B cell (primary cell): ENCODE measurements around the gene SLC18A3. TPM values are rescaled to one million over a fixed set of nuclear protein-coding genes. Genes with fewer than 3 reads are reported as not detected.

Experiments used
- ATAC-seq: fragments of 200-7000 bp; cut with Tn5 transposase; one replicate; pipeline ENCODE4 v1.10.0; 2021; ENCODE audit warnings: low read depth, mild to moderate bottlenecking, moderate number of reproducible peaks, moderate library complexity
- CTCF ChIA-PET: fragments of 350-600 bp; sonication (Branson Sonifier 250); formaldehyde crosslinking; loops from one replicate; lab custom pipeline; 2021; ENCODE audit warnings: antibody characterized with exemption, inconsistent platforms; lab: Charles Lee
- POLR2A ChIA-PET: fragments of 350-600 bp; sonication (Branson Sonifier 250); formaldehyde crosslinking; loops from one replicate; lab custom pipeline; 2021; ENCODE audit warnings: antibody characterized with exemption; lab: Charles Lee
- DNase-seq: peaks from one replicate; pipeline ENCODE4 v3.0.0; 2013
- H2AFZ ChIP-seq: 2 replicates; pipeline ENCODE4 v1.6.1; 2012; ENCODE audit warnings: mild to moderate bottlenecking, low read depth, low read length; ENCODE audit not compliant: insufficient read depth, poor library complexity, severe bottlenecking
- H3K27ac ChIP-seq, 2 donors: 1 replicate in 1 of 2; 2 replicates in 1 of 2; pipeline ENCODE4 v1.5.1; 2012 to 2013; ENCODE audit warnings: low read length in 2 of 2, mild to moderate bottlenecking in 2 of 2, moderate library complexity in 1 of 2
- H3K27me3 ChIP-seq, 4 experiments: fragments of 200-600 bp in 1 of 4; sonication (generic) in 1 of 4; replicated peaks in 1 of 4; 1 replicate in 2 of 4; 2 replicates in 2 of 4; pipeline versions ENCODE4 v1.6.1 to v1.7.0; 2013 to 2016; ENCODE audit warnings: low read length in 3 of 4, mild to moderate bottlenecking in 2 of 4, mixed read lengths in 1 of 4, moderate library complexity in 1 of 4; ENCODE audit not compliant: insufficient read depth in 4 of 4, control insufficient read depth in 3 of 4; ENCODE audit errors: control extremely low read depth in 1 of 4
- H3K36me3 ChIP-seq, 2 experiments: replicated peaks in 1 of 2; 1 replicate in 1 of 2; 2 replicates in 1 of 2; pipeline versions ENCODE4 v1.6.1 to v1.7.1; 2013; ENCODE audit warnings: low read length in 1 of 2; ENCODE audit not compliant: insufficient read depth in 2 of 2, control insufficient read depth in 1 of 2; ENCODE audit errors: control extremely low read depth in 1 of 2, extremely low read depth in 1 of 2
- H3K4me1 ChIP-seq, 2 donors: fragments of 200-600 bp in 1 of 2; sonication (generic) in 1 of 2; 1 replicate in 1 of 2; 2 replicates in 1 of 2; pipeline versions ENCODE4 v1.5.1 to v1.6.1; 2013 to 2017; ENCODE audit warnings: low read length in 2 of 2; ENCODE audit not compliant: control insufficient read depth in 2 of 2, insufficient read depth in 2 of 2
- H3K4me2 ChIP-seq: replicated peaks from 2 replicates; pipeline ENCODE3; 2012; ENCODE audit warnings: mild to moderate bottlenecking, low read depth, low read length; ENCODE audit not compliant: poor library complexity, severe bottlenecking
- H3K4me3 ChIP-seq, 5 experiments: fragments of 200-600 bp in 1 of 5; sonication (generic) in 1 of 5; 1 replicate in 3 of 5; 2 replicates in 2 of 5; pipeline versions ENCODE4 v1.5.1 to v1.7.0; 2011 to 2016; ENCODE audit warnings: low read length in 4 of 5, mild to moderate bottlenecking in 4 of 5, low read depth in 2 of 5, control low read depth in 1 of 5, moderate library complexity in 1 of 5; ENCODE audit not compliant: insufficient read depth in 1 of 5; ENCODE audit errors: control extremely low read depth in 1 of 5, extremely low read depth in 1 of 5
- H3K79me2 ChIP-seq: fragments of 200-600 bp; sonication (generic); one replicate; pipeline ENCODE4 v1.6.0; 2016; ENCODE audit warnings: low read length; ENCODE audit not compliant: control insufficient read depth, insufficient read depth
- H3K9ac ChIP-seq: fragments of 200-600 bp; sonication (generic); 2 replicates; pipeline ENCODE4 v1.6.1; 2017; ENCODE audit warnings: mild to moderate bottlenecking, low read length, moderate library complexity
- H3K9me3 ChIP-seq, 3 donors: one replicate each; pipeline versions ENCODE4 v1.6.1 to v1.7.1; 2013; ENCODE audit warnings: low read length in 2 of 3; ENCODE audit not compliant: control insufficient read depth in 2 of 3, insufficient read depth in 1 of 3; ENCODE audit errors: control extremely low read depth in 1 of 3
- H4K20me1 ChIP-seq: 2 replicates; pipeline ENCODE4 v1.6.0; 2012; ENCODE audit warnings: mild to moderate bottlenecking, low read length; ENCODE audit not compliant: insufficient read depth, control insufficient read depth, poor library complexity, severe bottlenecking
- H3K27ac Mint-ChIP-seq: one replicate; pipeline ENCODE4 v1.8.0; 2021; ENCODE audit warnings: mixed read lengths
- H3K27me3 Mint-ChIP-seq: one replicate; pipeline ENCODE4 v1.8.0; 2021; ENCODE audit warnings: mixed read lengths
- H3K4me1 Mint-ChIP-seq: one replicate; pipeline ENCODE4 v1.8.0; 2021; ENCODE audit warnings: mixed read lengths
- H3K4me3 Mint-ChIP-seq: one replicate; pipeline ENCODE4 v1.8.0; 2021; ENCODE audit warnings: mixed read lengths
- H3K9me3 Mint-ChIP-seq: one replicate; pipeline ENCODE4 v1.8.0; 2022; ENCODE audit warnings: mixed read lengths; ENCODE audit not compliant: insufficient read depth
- EZH2 ChIP-seq: IDR thresholded peaks from 2 replicates; pipeline ENCODE4 v1.6.1; 2012; ENCODE audit warnings: borderline replicate concordance, low read depth, mild to moderate bottlenecking, moderate library complexity, low read length; ENCODE audit not compliant: insufficient read depth, poor library complexity, severe bottlenecking
- WGBS: methylation state at CpG from one replicate; pipeline ENCODE4 v1.1.5; 2013; ENCODE audit warnings: missing lambda C conversion rate; ENCODE audit not compliant: insufficient coverage; 5-methylcytosine and 5-hydroxymethylcytosine counted together
- intact Hi-C: fragments of 100-400 bp; cut with micrococcal nuclease; formaldehyde crosslinking; loops from one replicate; pipeline ENCODE4 v1.10.0; 2022
- polyA plus RNA-seq: library from polyadenylated mRNA; depleted of rRNA; stranded (reverse); fragments of >200 nt; gene quantifications from 2 replicates; pipeline ENCODE4 v1.2.3, GENCODE V29; 2012
- total RNA-seq, 2 donors: library from RNA; stranded (reverse); fragments of 120-200 nt in 1 of 2; gene quantifications; 1 replicate in 1 of 2; 2 replicates in 1 of 2; pipeline versions ENCODE4 v1.2.3 to v1.2.4, GENCODE V29; 2013 to 2022
- TF ChIP-seq, protein P1 (sequence below): fragments of 200-600 bp; IDR thresholded peaks from one replicate; pipeline ENCODE4 v1.8.0; 2022; ENCODE audit warnings: antibody characterized with exemption, mild to moderate bottlenecking

The SLC18A3 gene
- total and polyA plus RNA-seq, 2 donors (not counting 1 experiment from before 2014, with no cell fraction given) = not detected

- DNase-seq (no peak), ATAC-seq (no peak)
- peaks cover 0 to 13% of the 10 kb centered on the region in 2 donors for H3K4me1 ChIP-seq
- peaks cover 15% of the 10 kb centered on the region for H3K4me1 Mint-ChIP-seq
- ChIA-PET POLR2A (no interaction called here), CTCF (interaction anchor here (1.6 kb wide), 1 partner anchor 17 kb away, joined by 4 read pairs; no protein-coding TSS in a partner anchor)
- no peaks in the 10 kb centered on the region for H3K79me2 ChIP-seq
- H3K9me3 Mint-ChIP-seq = no peaks in the 10 kb centered on the region
- H3K4me2 ChIP-seq = no peak overlapping the region
- TF ChIP-seq, protein P1, sequence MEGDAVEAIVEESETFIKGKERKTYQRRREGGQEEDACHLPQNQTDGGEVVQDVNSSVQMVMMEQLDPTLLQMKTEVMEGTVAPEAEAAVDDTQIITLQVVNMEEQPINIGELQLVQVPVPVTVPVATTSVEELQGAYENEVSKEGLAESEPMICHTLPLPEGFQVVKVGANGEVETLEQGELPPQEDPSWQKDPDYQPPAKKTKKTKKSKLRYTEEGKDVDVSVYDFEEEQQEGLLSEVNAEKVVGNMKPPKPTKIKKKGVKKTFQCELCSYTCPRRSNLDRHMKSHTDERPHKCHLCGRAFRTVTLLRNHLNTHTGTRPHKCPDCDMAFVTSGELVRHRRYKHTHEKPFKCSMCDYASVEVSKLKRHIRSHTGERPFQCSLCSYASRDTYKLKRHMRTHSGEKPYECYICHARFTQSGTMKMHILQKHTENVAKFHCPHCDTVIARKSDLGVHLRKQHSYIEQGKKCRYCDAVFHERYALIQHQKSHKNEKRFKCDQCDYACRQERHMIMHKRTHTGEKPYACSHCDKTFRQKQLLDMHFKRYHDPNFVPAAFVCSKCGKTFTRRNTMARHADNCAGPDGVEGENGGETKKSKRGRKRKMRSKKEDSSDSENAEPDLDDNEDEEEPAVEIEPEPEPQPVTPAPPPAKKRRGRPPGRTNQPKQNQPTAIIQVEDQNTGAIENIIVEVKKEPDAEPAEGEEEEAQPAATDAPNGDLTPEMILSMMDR = no peak
- TF ChIP-seq EZH2 = no peak
- peaks cover 0 to 76% (median 34%) of the 10 kb centered on the region in 4 experiments for H3K27me3 ChIP-seq
- peaks cover 0 to 56% (median 0%) of the 10 kb centered on the region in 3 donors for H3K9me3 ChIP-seq
- no peak overlapping the region for H3K9ac ChIP-seq
- 4% methylated on average over 56 of the region's 62 CpGs for WGBS
- no peaks in the 10 kb centered on the region for H4K20me1 ChIP-seq
- peaks cover 60% of the 10 kb centered on the region for H3K27me3 Mint-ChIP-seq
- H3K4me3 ChIP-seq = no peak overlapping the region
- H2AFZ ChIP-seq = no peak overlapping the region
- H3K36me3 ChIP-seq = no peaks in the 10 kb centered on the region
- intact Hi-C loops = no loop called here
- H3K27ac Mint-ChIP-seq = no peak overlapping the region
- H3K27ac ChIP-seq = no peak overlapping the region
- no peak overlapping the region for H3K4me3 Mint-ChIP-seq
Measured at GRCh38 chr10:49609283-49610113, 612 bp upstream of the SLC18A3 start.

DNA sequence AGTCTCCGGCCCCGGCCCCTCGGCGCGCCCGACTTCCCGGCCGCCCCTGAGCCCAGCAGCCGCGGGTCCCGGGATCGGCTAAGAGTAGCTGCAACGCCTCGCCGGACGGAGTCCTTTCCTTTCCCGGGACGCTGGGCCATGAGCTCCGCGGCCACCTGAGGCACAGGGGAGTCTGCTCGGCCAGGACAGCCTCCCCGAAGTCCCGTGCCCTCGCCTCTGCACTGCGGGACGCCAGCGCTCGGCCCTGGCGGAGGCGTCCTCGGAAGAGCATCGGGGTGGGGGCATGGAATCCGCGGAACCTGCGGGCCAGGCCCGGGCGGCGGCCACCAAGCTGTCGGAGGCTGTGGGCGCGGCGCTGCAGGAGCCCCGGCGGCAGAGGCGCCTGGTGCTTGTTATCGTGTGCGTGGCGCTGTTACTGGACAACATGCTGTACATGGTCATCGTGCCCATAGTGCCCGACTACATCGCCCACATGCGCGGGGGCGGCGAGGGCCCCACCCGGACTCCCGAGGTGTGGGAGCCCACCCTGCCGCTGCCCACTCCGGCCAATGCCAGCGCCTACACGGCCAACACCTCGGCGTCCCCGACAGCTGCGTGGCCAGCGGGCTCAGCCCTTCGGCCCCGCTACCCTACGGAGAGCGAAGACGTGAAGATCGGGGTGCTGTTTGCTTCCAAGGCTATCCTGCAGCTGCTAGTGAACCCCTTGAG lies 502 bp downstream of the SLC18A3 start:
- intact Hi-C loops = no loop called here
- Histone ChIP-seq H3K4me2 (no peak overlapping the region), H3K9ac (no peak overlapping the region), H3K9me3 (peaks cover 0 to 57% (median 0%) of the 10 kb centered on the region in 3 donors), H4K20me1 (no peaks in the 10 kb centered on the region), H3K4me1 (peaks cover 0 to 15% of the 10 kb centered on the region in 2 donors), H3K27ac (no peak overlapping the region), H3K4me3 (no peak overlapping the region), H3K79me2 (no peaks in the 10 kb centered on the region), H3K27me3 (peaks cover 0 to 79% (median 34%) of the 10 kb centered on the region in 4 experiments), H3K36me3 (no peaks in the 10 kb centered on the region), H2AFZ (no peak overlapping the region)
- Mint-ChIP-seq H3K27me3 (peaks cover 60% of the 10 kb centered on the region), H3K4me1 (peaks cover 22% of the 10 kb centered on the region), H3K4me3 (no peak overlapping the region), H3K27ac (no peak overlapping the region), H3K9me3 (no peaks in the 10 kb centered on the region)
- ChIA-PET CTCF (no interaction called here), POLR2A (no interaction called here)
- TF ChIP-seq, protein P1 = no peak
- TF ChIP-seq EZH2 = no peak
- 15% methylated on average over 72 of the region's 72 CpGs for WGBS
- ATAC-seq (no peak), DNase-seq (no peak)
